Measurements from ENCODE around the gene PIAS4.

The PIAS4 gene

DNA sequence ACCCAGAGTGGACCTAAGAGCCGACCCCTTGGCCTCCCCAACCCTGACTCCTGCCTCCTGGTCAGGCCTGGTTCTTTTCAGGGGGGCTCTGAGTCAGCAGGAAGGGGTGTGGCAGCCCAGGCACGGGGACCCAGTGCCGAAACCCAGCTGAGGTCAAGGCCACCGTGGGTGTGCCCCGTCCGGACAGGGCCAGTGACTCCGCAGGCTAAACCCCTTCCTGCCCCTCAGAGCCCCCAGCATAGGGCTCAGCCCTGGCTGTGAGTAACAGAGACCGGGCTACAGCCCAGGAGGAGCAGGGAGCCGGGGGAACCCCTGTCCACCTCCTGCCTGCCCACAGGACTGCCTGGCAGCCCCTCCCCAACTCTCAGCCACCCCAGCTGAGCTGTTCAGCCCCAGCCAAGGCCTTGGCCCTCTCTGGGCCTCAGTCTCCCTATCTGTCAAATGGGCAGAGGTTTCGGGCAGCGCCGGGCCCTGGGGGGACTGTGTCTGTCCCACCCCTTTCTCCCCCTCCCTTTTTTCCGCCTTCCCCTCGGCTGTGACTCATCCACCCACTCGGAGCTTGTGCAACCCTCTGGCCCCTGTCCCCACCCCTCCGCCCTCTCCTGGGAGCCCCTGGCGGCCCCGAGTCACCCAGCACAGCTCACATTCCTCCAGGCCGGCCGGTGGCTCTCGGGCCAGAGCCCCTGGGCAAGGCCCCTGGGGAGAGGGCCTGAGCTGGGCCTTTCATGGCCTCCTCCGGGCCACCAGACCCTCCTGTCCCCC lies 50.6 kb downstream of the PIAS4 start:
- DNase-seq (ENCODE audit: low spot score): peak; percentile 52
- no peak for FAIRE-seq

DNA sequence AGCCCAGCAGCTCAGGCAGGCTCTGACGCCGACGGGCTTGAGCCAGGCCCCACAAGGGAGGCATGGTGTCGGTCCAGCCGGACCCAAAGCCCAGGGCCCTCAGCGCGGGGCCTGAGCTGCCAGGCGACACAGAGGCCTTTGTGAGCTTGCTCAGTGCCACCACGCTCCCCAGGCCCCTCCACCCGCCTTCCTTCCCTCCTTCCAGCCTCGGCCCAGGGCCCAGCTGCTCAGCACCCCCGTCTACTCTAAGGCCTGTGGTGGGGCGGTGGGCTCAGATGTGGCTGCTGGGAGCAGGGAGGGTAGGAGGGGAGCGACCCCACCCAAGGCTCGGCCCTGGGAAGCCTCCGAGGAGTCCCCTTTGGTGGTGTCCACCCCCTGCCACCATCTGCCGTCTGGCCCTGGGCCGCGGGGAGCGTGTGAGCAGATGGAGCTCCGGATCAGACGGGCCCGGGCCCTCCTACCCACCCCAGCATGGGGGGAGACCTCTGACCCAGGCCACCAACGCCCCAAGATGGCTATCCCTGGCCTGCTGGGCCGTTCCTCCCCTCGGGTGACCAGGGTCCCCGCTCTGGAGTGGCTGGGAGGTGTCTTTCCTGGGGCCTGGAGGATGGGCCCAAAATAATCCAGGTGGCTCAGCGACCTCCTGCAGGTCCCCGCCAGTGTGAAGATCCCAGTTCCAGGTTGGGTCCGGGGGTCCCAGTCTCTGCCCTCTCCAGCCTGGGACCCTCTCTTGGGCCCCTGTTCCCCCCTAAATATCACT lies 51.3 kb downstream of the PIAS4 start:
- no peak for DNase-seq (ENCODE audit: low spot score)
- FAIRE-seq: no peak

DNA sequence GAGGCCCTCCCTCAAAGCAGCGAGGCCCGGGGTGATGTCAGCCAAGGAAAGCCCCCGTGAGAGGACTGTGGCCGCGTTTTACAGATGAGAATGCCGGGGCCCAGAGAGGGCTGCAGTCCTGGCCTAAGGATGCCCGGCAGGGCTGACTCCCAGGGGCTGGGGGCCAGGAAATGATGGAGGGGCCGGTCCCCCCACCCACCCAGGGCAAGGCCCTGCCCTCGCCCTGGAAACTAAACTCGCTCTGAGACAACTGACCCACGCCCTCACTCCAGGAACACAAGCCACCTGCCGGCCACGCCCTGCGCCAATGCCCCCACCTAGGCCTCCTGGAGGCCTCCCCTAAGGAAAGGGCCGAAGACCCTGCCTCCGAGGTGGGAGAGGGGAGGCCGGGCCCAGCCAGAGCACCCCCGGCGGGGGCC lies 51.9 kb downstream of the PIAS4 start:
- FAIRE-seq (no peak), DNase-seq (ENCODE audit: low spot score) (no peak)

DNA sequence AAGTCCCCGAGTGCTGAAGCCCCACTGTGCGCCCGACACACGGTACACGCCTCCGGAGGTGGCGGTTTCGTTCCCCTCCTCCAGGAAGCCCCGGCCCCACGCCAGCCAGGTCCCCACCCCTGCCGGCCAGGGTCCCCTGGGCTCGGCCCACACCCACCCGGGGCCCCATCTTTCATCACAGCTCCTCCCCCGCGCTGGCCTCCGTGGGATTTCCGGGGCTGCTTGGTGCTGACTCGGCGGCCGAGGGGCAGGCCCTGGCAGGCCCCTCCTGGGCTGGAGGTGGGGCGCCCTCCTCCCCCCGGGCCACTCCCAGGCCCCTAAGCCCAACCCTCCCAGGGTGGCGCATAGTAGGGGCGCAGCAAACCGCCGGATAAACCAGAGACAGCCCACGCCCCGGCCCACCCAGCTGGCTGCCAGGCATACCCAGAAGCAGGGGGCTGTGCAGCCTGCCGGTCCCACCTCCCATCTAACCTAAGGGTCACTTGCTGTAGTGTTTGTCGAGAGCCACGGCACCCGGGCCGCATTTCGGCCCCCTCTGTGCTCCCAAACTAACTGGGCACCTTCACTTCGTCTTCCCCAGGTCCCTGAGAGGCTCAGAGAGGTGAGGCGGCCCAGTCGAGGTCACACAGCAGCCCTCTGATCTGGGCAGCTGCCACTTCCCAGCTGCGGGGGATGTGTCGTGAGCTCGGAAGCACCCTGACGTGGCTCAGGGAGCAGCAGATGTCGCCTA lies 52.5 kb downstream of the PIAS4 start:
- no peak for FAIRE-seq
- no peak for DNase-seq (ENCODE audit: low spot score)

DNA sequence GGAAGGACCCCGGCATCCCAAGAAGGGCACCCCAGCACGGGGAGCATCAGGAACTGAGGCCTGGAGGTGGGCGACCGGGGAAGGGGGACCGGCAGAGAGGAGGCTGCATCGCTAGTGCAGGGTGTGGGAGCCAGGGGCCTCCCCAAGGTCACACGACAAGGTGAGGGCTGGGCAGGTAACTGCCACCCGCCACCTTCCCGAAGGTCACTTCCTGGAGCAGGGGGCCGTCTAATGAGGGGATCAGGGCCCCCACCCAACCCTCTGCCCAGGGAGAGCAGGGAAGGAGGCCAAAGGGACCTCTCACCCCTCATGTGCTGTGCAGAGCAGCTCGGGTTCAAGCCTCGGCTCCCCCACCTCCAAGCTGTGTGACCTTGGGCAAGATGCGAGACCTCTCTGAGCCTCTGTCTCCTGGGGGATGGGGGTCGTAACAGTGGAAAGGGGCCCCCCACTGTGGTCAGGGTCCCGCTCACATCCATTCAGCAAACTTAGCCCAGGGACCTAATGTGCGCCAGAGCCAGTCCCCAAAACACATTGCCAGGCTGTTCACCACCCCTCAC lies 53.2 kb downstream of the PIAS4 start:
- FAIRE-seq: no peak

DNA sequence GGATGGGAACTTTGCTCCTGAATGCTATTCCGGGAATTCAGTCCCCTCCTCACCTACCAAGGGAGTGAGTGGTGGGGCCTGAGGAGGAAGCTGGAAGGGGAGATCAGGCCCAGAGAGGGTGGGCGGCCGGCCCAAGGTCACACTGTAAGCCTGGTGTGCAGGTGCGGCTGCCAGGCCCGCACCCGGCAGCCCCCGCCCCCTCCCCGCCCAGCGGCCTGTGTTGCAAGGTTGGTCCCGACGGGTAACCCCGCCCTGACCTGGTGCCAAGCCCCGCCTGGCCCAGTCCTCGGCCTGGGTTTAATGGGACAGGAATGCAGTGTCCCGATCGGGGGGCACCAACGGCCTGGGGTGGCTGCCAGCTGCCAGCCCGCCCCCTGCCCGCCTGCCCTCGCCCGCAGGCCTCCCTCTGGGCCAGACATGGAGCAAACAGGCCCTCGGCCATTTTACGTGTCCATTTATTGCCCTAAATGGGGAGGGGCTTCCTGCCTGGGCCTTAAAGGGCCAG lies 53.7 kb downstream of the PIAS4 start:
- FAIRE-seq (no peak), DNase-seq (ENCODE audit: low spot score) (no peak)

More for the DNA sequence above, 53.2 kb downstream of the PIAS4 start:
- DNase-seq (ENCODE audit: low spot score): no peak

DNA sequence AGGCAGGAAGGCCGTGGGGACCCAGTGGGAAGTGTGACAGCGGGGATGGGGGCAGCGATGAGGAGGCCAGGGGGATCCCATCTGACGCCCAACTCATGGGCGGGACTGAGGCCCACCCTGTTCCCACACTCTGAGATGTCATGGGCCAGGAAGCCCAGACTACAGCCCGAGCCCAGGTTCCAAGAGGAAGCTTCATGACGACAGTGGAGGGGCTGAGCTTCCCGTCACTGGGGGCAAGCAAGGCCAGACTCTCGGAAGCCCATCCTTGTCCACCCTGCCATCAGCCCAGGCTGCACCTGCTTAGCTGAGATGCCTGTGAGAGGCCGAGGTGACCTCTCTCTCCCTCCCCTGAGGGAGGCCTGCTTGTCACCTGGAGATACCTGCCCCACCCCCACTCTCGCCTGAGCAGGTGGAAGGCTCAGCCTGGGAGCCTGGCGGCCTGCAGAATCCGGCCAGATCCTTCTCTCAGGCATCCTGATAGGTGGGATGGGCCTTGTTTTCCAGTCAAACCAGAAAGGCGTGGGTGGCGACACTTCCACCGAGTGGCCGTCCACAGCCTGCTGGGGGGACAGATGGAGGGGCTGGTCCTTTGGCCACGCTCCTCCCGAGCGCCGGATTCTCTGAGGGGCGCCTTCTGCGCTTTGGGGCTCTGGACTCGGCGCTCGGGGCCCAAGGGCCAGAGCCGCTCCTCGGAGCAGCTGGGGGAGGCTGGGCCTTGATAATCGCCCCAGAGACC lies 54.3 kb downstream of the PIAS4 start:
- FAIRE-seq (no peak), DNase-seq (ENCODE audit: low spot score) (no peak)

DNA sequence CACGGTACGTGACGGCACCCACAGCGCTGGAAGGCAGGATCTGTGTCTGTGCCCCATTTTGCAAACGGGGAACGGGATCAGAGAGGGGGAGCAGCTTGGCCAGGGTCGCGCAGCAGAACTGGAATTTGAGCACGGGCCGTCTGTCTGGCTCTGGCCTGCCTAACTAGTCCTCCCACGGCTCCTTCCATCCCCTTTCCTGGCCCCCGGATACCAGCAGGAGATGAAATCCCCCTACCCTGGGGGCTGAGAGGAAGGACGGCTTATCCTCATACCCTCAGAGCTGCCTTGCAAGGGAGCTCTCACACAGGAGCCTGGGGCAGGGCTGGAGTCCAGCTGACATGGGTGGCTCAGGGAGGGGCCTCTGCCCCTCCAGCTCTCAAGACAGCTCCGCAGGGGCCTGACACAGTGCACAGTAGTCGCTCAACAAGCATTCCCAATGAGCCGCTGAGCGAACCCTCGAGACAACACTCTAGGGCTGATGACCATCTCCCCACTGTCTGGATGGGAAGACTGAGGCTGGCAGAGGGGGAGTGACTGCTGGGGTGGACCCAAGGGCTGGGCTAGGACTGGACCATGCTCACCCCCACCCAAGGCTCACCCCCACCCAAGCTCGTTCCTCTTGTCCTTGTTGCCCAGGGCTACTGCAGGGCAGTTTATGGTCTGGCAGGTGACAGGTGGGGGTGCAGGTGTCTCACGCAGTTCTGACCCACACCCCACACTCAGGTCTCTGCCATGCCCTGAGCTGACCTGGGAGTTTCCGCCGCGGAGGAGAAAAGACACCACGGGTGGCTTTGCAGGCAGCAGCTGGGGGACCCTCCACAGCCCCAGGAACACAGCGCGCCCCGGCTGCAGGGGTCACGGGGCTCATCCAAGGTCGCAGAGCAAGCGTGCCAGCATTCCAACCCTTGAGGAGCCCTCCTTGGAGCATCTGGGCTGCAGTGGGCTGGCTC lies 55.2 kb downstream of the PIAS4 start:
- DNase-seq (ENCODE audit: low spot score): no peak
- FAIRE-seq: no peak

DNA sequence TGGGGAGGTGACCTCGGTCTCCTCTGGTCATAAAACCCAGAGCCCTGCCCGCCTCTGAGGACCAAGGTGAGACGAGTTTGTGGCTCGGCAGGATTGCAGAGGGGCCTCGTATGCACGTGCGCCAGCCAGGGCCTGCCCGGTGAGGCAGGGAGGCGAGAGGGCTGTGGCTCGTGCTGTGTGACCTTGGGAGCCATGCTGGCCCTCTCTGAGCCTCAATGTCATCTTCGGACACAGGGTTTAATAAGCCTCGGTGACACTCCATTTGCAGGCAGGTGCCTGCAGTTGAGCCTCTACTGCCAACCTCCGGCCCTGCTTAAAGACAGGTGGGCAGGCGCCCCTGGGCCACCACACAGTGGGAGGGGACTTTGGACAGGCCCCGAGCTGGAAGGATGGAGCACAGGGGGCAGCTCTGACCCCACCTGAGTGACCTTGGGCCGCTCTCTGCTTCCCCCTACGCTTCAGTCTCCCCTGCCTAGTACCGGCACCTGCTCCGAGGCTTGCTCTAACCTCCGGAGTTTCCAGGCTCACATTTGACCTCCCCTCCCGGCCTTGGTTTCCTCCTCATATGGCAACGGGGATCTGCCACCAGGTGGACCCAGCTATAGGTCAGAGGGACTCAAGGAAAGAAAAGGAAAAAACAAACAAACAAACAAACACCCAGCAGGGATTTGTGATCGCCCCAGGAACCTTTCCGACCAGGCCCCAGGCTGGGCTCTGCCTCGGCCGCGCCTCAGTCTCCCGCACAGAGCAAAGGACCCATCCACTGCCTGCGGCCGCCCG lies 56.0 kb downstream of the PIAS4 start:
- FAIRE-seq: no peak
- DNase-seq (ENCODE audit: low spot score): no peak

DNA sequence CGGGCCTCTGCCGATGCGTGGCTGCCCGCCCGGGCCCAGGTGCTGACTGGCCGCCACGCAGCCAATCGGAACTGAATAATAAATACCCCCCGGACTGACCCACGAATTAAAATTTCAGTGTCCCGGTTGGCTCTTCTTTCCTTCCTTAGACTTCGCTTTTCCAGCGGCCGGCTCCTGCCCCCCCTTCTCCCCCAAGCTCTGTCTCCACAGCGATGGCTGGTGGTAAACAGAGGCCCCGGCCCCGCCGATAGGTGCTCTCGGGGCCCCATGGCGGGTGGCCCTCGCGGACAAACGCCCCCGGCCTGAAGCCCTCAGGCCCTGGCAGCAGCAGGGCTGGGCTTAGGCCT lies 56.6 kb downstream of the PIAS4 start:
- DNase-seq (ENCODE audit: low spot score): no peak
- FAIRE-seq: no peak

DNA sequence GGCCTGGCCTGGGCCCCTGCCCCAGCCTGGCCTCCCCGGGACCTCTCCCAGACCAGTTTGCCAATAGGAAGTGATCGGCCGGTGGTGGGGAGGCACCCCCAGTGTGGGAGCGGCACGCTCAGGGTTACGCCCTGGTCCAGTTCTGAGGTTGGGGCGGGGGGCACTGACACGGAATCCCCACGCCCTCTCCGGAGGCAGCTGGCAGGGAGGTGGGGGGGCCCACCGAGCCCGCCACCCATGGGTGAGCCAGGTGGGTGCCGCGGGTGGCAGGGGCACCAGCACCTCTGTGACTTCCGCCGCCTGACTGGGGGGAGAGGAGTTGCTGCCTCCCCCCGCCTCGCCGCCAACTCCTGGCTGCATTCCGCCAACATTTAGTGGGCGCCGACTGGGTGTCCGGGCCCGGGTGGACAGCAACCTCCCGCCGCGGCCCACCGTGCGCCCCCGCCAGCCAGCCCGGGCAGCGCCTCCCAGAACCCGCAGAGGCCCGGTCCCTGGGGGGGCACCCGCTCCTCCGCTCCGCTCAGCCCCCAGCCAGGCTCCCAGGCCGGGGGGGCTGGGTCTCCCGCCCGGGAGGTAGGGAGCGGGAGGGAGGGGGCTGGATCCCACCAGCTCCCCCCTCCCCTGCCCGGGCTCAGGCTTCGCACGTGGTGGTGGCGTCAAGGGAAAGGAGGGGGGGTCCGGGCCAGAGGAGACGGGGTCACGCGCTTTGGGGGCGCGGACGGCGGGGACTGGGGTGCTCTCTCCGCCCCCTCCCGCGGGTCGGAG lies 57.1 kb downstream of the PIAS4 start:
- DNase-seq (ENCODE audit: low spot score): no peak
- FAIRE-seq: no peak

DNA sequence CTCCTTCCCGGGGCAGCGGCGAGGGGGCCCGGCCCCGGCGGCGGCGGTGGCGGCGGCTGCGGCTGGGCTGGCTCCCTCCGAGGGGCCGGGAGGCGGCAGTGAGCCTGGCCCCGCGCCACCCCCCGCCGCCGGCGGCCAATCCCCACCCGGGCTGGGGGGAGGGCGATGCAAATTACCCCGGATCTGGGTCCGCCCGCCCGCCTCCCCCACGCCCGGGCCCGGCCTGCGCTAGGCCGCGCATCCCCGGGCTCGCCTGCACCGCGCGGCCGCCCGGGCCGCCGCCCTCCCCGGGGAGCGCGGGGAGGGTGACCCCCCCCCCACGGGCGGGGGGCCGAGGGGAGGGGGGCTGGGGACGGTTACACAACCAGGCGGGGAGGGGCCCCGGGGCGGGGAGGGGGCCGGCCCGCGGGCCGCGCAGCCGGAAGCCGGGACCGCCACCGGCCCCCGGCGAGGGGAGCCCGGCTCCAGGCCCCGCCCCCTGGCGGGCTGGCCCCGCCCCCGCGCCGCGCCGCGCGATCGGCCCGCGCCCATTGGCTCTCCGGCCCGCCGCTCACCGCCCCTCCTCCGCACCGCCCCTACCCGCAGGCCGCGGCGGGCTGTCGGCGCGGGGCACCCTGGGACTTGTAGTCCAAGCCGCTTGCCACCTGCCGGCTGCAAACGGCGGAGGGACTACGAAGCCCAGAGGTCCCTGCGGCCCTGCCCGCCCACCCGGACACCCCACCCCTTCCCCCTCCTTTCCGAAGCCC lies 58.1 kb downstream of the PIAS4 start:
- DNase-seq (ENCODE audit: low spot score) (peak; percentile 89), FAIRE-seq (no peak)

DNA sequence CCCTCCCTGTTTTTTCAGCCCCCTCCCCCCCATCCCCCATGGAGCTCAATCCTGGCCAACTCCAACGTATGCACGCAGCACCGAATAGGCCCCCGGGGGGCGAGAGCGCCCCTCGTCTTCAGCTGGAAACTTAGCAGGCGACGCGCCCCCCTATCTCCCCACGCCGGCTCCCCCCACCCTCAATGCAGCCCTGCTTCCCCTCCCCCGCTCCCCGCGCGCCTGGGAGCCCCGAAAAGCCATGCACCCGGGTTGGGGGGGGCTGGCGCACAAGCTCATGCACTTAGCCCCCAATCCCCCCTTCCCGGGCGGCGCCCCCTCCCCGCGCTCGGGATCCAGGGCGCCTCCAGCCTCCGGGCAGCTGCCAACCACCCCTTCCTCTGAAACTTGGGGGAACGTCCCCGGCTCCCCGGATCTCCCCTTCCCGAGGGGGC lies 58.7 kb downstream of the PIAS4 start:
- DNase-seq (ENCODE audit: low spot score): no peak
- FAIRE-seq: no peak

DNA sequence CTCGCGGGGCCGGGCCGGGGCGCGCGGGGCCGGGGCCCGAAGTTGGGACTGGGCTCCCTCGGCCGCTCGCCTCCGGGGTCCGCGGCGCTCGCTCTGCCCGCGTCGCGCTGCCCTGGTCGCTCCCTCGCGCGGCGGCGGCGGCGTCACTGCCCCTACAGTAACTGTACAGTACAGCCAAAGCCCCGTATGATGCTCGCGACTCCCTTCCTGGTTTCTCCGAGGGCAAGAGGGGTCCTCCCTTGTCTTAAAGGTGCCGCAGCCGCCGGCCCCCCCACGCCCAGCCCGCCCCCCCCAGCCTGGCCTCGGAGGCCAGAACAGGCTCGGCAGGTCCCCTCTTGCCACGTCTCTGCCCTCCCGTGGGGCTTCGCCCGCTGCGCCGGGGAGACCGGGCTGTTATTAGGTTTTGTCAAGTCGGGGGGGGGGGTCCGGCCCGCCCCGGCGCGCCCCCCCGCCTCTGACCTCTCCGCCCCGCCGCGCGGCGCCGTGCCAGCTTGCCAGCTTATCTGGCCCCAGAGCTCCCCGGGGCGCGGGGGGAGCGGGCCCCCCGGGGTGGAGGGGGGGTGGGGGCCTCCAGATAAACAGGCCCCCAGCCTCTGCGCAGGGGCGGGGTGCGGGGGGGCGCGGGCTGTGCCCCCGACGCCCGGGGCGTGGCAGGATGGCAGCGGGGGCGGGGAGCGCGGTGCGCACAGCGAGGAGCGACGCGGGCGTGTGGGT lies 59.3 kb downstream of the PIAS4 start, which contains the start of gene ZBTB7A:
ZBTB7A (minus strand) TSS at position 218 of the 714 bp plus-strand sequence. CDS start 11,667 bp downstream, outside the sequence.
- no peak for FAIRE-seq
- peak; percentile 63 for DNase-seq (ENCODE audit: low spot score)

DNA sequence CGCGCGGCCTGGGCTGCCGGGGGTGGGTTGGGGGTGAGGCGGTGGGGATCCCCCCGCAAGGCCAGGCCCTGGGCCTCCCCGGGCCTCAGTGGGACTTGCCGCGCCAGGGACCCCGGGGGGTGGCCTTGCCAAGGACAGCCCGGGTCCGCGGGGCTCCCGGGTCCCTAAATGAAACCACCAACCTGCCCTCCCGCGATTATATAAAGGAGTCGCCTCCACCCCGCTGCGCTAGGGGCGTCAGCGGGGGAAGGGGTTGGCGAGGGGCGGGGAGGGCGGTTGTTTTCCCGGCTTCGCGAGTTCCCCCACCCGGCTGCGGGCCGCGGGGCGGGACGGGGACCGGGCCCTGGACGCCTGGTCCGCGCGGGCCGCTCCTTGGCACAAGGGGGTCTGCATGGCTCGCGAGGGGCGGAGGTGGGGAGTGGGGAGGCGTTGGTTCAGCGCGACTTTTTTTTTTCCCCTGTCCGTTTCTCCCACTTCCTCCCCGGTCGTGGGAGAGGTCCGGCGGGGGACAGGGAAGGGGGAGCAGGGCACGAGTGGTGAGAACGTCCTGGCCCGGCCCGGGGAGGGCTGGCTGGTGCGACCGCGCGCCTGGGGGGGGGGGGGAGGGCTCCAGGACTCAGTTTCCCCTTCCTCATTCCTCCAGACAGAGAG lies 60.0 kb downstream of the PIAS4 start:
- FAIRE-seq (no peak), DNase-seq (ENCODE audit: low spot score) (no peak)
